HUES64 (cell line): ENCODE results near the gene TMPRSS13.

Source experiments
- H3K27ac ChIP-seq: 2 replicates; pipeline ENCODE4 v1.7.0; 2013; ENCODE audit warnings: low read depth, low read length, inconsistent platforms
- H3K27me3 ChIP-seq: 2 replicates; pipeline ENCODE4 v1.6.1; 2013; ENCODE audit warnings: mild to moderate bottlenecking, low read length; ENCODE audit not compliant: insufficient read depth
- H3K36me3 ChIP-seq: 2 replicates; pipeline ENCODE4 v1.6.1; 2013; ENCODE audit warnings: mild to moderate bottlenecking, low read length; ENCODE audit not compliant: insufficient read depth
- H3K4me1 ChIP-seq: 2 replicates; pipeline ENCODE4 v1.6.1; 2013; ENCODE audit warnings: mild to moderate bottlenecking, low read length, moderate library complexity; ENCODE audit not compliant: insufficient read depth
- H3K4me3 ChIP-seq: 2 replicates; pipeline ENCODE4 v1.5.1; 2013; ENCODE audit warnings: mild to moderate bottlenecking, low read length, moderate library complexity
- H3K9ac ChIP-seq: 2 replicates; pipeline ENCODE4 v1.6.1; 2013; ENCODE audit warnings: mild to moderate bottlenecking, low read depth, low read length
- H3K9me3 ChIP-seq: 2 replicates; pipeline ENCODE4 v1.6.1; 2013; ENCODE audit warnings: low read depth, low read length; ENCODE audit not compliant: insufficient read depth
- WGBS: fragments of 150-250, 120-280 bp; methylation state at CpG from one replicate; pipeline ENCODE4 v1.1.7; 2013; ENCODE audit warnings: missing lambda C conversion rate; 5-methylcytosine and 5-hydroxymethylcytosine counted together

The TMPRSS13 gene

GRCh38 chr11:117882311-117882905 lies 46.8 kb downstream of the TMPRSS13 start:
- H3K4me1 ChIP-seq: peaks cover 6% of the 10 kb centered on the region
- 59% methylated on average over 11 of the region's 11 CpGs for WGBS
- H3K36me3 ChIP-seq: no peaks in the 10 kb centered on the region
- no peak overlapping the region for H3K9ac ChIP-seq
- H3K9me3 ChIP-seq: no peaks in the 10 kb centered on the region
- H3K27ac ChIP-seq: no peak overlapping the region
- peaks cover 19% of the 10 kb centered on the region for H3K27me3 ChIP-seq
- no peak overlapping the region for H3K4me3 ChIP-seq

- Histone ChIP-seq H3K4me1 (peaks cover 12% of the 10 kb centered on the region), H3K4me3 (no peak overlapping the region), H3K27ac (no peak overlapping the region), H3K9me3 (no peaks in the 10 kb centered on the region), H3K27me3 (peaks cover 29% of the 10 kb centered on the region), H3K9ac (no peak overlapping the region), H3K36me3 (no peaks in the 10 kb centered on the region)
- 87% methylated on average over 5 of the region's 5 CpGs for WGBS
Measured at GRCh38 chr11:117881217-117881616, 48.0 kb downstream of the TMPRSS13 start.

GRCh38 chr11:117879516-117880480 lies 49.4 kb downstream of the TMPRSS13 start:
- Histone ChIP-seq H3K4me1 (peaks cover 18% of the 10 kb centered on the region), H3K27ac (no peak overlapping the region), H3K4me3 (no peak overlapping the region), H3K36me3 (no peaks in the 10 kb centered on the region), H3K27me3 (peaks cover 43% of the 10 kb centered on the region), H3K9me3 (no peaks in the 10 kb centered on the region), H3K9ac (no peak overlapping the region)
- WGBS: 80% methylated on average over 11 of the region's 11 CpGs

GRCh38 chr11:117878939-117879475 lies 50.2 kb downstream of the TMPRSS13 start:
- Histone ChIP-seq H3K27ac (no peak overlapping the region), H3K9ac (no peak overlapping the region), H3K27me3 (peaks cover 43% of the 10 kb centered on the region), H3K4me3 (no peak overlapping the region), H3K36me3 (no peaks in the 10 kb centered on the region), H3K9me3 (no peaks in the 10 kb centered on the region), H3K4me1 (peaks cover 20% of the 10 kb centered on the region)
- 96% methylated on average over 3 of the region's 3 CpGs for WGBS

- no peak overlapping the region for H3K27ac ChIP-seq
- peaks cover 43% of the 10 kb centered on the region for H3K27me3 ChIP-seq
- H3K36me3 ChIP-seq: no peaks in the 10 kb centered on the region
- WGBS: 89% methylated on average over 6 of the region's 6 CpGs
- no peak overlapping the region for H3K9ac ChIP-seq
- no peak overlapping the region for H3K4me3 ChIP-seq
- H3K9me3 ChIP-seq: no peaks in the 10 kb centered on the region
- peaks cover 20% of the 10 kb centered on the region for H3K4me1 ChIP-seq
Measured at GRCh38 chr11:117878314-117878938, 50.8 kb downstream of the TMPRSS13 start.

GRCh38 chr11:117877120-117877784 lies 52.0 kb downstream of the TMPRSS13 start:
- H3K27me3 ChIP-seq: peaks cover 43% of the 10 kb centered on the region
- H3K36me3 ChIP-seq: no peaks in the 10 kb centered on the region
- 29% methylated on average over 12 of the region's 12 CpGs for WGBS
- peak overlapping the region; percentile 30; the same call in 1 of the 2 replicates for H3K9ac ChIP-seq
- H3K4me1 ChIP-seq: peaks cover 20% of the 10 kb centered on the region; the same call in 1 of the 2 replicates
- peak overlapping the region; percentile 86 for H3K4me3 ChIP-seq
- H3K9me3 ChIP-seq: no peaks in the 10 kb centered on the region
- H3K27ac ChIP-seq: no peak overlapping the region

- no peak within 1 kb of the TSS for H3K27ac ChIP-seq
- no peaks in the 10 kb centered on the region for H3K36me3 ChIP-seq
- peak within 1 kb of the TSS; percentile 86 for H3K4me3 ChIP-seq
- under 1% methylated on average over 63 of the region's 63 CpGs for WGBS
- H3K9me3 ChIP-seq: no peaks in the 10 kb centered on the region
- peaks cover 20% of the 10 kb centered on the region; the same call in 1 of the 2 replicates for H3K4me1 ChIP-seq
- H3K9ac ChIP-seq: peak within 1 kb of the TSS; percentile 79
- peaks cover 43% of the 10 kb centered on the region for H3K27me3 ChIP-seq
Measured at GRCh38 chr11:117876341-117877119, 52.7 kb downstream of the TMPRSS13 start, which contains the start of gene FXYD6. Gene FXYD6, minus strand, starts transcription at chr11:117876658. Its CDS starts 33,882 bp downstream, at chr11:117842776.

- Histone ChIP-seq H3K27ac (no peak overlapping the region), H3K27me3 (peaks cover 43% of the 10 kb centered on the region), H3K9me3 (no peaks in the 10 kb centered on the region), H3K36me3 (no peaks in the 10 kb centered on the region), H3K4me1 (peaks cover 20% of the 10 kb centered on the region; the same call in 1 of the 2 replicates), H3K9ac (peak overlapping the region; percentile 79), H3K4me3 (peak overlapping the region; percentile 86)
- 1% methylated on average over 9 of the region's 9 CpGs for WGBS
Measured at GRCh38 chr11:117876059-117876340, 53.2 kb downstream of the TMPRSS13 start.

- Histone ChIP-seq H3K27ac (no peak overlapping the region), H3K4me1 (peaks cover 21% of the 10 kb centered on the region; the same call in 1 of the 2 replicates), H3K9me3 (no peaks in the 10 kb centered on the region), H3K36me3 (no peaks in the 10 kb centered on the region), H3K4me3 (peak overlapping the region; percentile 86), H3K9ac (peak overlapping the region; percentile 79), H3K27me3 (peaks cover 43% of the 10 kb centered on the region)
- 11% methylated on average over 20 of the region's 20 CpGs for WGBS
Measured at GRCh38 chr11:117875382-117876058, 53.7 kb downstream of the TMPRSS13 start.
